Measurements from ENCODE around the gene DLGAP4.

GRCh38 chr20:36261389-36262105 lies 44.6 kb upstream of the DLGAP4 start:
- TF ChIP-seq SP1 (IDR thresholded peaks at IDR 0.05) (no peak), ELF4 (IDR thresholded peaks at IDR 0.05) (no peak), SUZ12 (IDR thresholded peaks at IDR 0.05) (no peak), PKNOX1 (IDR thresholded peaks at IDR 0.05) (no peak), LEF1 (IDR thresholded peaks at IDR 0.05; ENCODE audit: borderline replicate concordance) (no peak)
